Liver (tissue), 9 donors: ENCODE results near the gene SRC. TPM values are rescaled to one million over a fixed set of nuclear protein-coding genes. Genes with fewer than 3 reads are reported as not detected.

Source experiments
- DNase-seq: peaks from one replicate; pipeline ENCODE4 v3.0.0-alpha.2; 2017; ENCODE audit warnings: low spot score
- H3K27ac ChIP-seq, 2 donors: one replicate each; pipeline ENCODE4 v1.7.0; 2013; ENCODE audit warnings: inconsistent platforms in 2 of 2, low read length in 2 of 2, control low read depth in 1 of 2, low read depth in 1 of 2, mild to moderate bottlenecking in 1 of 2
- H3K27me3 ChIP-seq, 4 donors: one replicate each; pipeline versions ENCODE4 v1.6.1 to v1.7.0; 2013; ENCODE audit warnings: low read length in 3 of 4, inconsistent platforms in 1 of 4, mild to moderate bottlenecking in 1 of 4, moderate library complexity in 1 of 4; ENCODE audit not compliant: control insufficient read depth in 4 of 4, insufficient read depth in 4 of 4
- H3K36me3 ChIP-seq, 4 donors: one replicate each; pipeline versions ENCODE4 v1.6.1 to v1.7.0; 2013; ENCODE audit warnings: low read length in 3 of 4, mild to moderate bottlenecking in 3 of 4, low read depth in 1 of 4, moderate library complexity in 1 of 4; ENCODE audit not compliant: control insufficient read depth in 4 of 4, insufficient read depth in 3 of 4
- H3K4me1 ChIP-seq, 4 donors: one replicate each; pipeline versions ENCODE4 v1.6.1 to v1.7.0; 2013; ENCODE audit warnings: low read length in 3 of 4, mild to moderate bottlenecking in 3 of 4, moderate library complexity in 1 of 4; ENCODE audit not compliant: control insufficient read depth in 4 of 4, insufficient read depth in 4 of 4
- H3K4me3 ChIP-seq, 3 donors: one replicate each; pipeline versions ENCODE4 v1.6.1 to v1.7.0; 2013; ENCODE audit warnings: low read length in 3 of 3, control low read depth in 1 of 3, low read depth in 1 of 3, mild to moderate bottlenecking in 1 of 3
- H3K9ac ChIP-seq, 2 donors: one replicate each; pipeline ENCODE4 v1.7.0; 2013; ENCODE audit warnings: low read length in 2 of 2, mild to moderate bottlenecking in 2 of 2, moderate library complexity in 2 of 2, control low read depth in 1 of 2, low read depth in 1 of 2
- H3K9me3 ChIP-seq, 4 donors: one replicate each; pipeline versions ENCODE4 v1.6.1 to v1.7.0; 2013; ENCODE audit warnings: low read length in 3 of 4; ENCODE audit not compliant: control insufficient read depth in 4 of 4
- CTCF ChIP-seq: fragments of 150-350 bp; IDR thresholded peaks from 2 replicates; pipeline ENCODE4 v1.5.1; 2017; ENCODE audit warnings: improper control_type of control experiment, low read depth, low read length; ENCODE audit not compliant: missing input control
- EGR1 ChIP-seq, 2 donors: IDR thresholded peaks; 2 replicates each; pipeline ENCODE4 v1.6.1; 2016 to 2018; ENCODE audit warnings: antibody characterized with exemption in 2 of 2, low read depth in 2 of 2
- FOXA1 ChIP-seq: IDR thresholded peaks from 2 replicates; pipeline ENCODE4 v1.6.1; 2016; ENCODE audit warnings: antibody characterized with exemption
- FOXA2 ChIP-seq: IDR thresholded peaks from 2 replicates; pipeline ENCODE4 v1.6.1; 2016; ENCODE audit warnings: antibody characterized with exemption
- GABPA ChIP-seq, 2 donors: IDR thresholded peaks in 1 of 2; conservative IDR thresholded peaks in 1 of 2; 2 replicates each; pipeline ENCODE4 v1.6.1; 2016; ENCODE audit warnings: antibody characterized with exemption in 2 of 2, mild to moderate bottlenecking in 1 of 2, moderate library complexity in 1 of 2
- HNF4A ChIP-seq, 2 donors: conservative IDR thresholded peaks; 2 replicates each; pipeline ENCODE4 v1.6.1; 2016; ENCODE audit warnings: antibody characterized with exemption in 2 of 2, mild to moderate bottlenecking in 2 of 2
- HNF4G ChIP-seq: IDR thresholded peaks from 2 replicates; pipeline ENCODE4 v1.6.1; 2016; ENCODE audit warnings: antibody characterized with exemption
- NR2F2 ChIP-seq: IDR thresholded peaks from 2 replicates; pipeline ENCODE4 v1.6.1; 2016; ENCODE audit warnings: antibody characterized with exemption
- RAD21 ChIP-seq, 2 donors: IDR thresholded peaks; 2 replicates each; pipeline ENCODE4 v1.6.1; 2016; ENCODE audit warnings: antibody characterized with exemption in 2 of 2, mild to moderate bottlenecking in 2 of 2
- REST ChIP-seq: IDR thresholded peaks from 2 replicates; pipeline ENCODE4 v1.6.1; 2016; ENCODE audit warnings: antibody characterized with exemption, mild to moderate bottlenecking
- RXRA ChIP-seq, 2 donors: IDR thresholded peaks; 2 replicates each; pipeline ENCODE4 v1.6.1; 2017 to 2018; ENCODE audit warnings: antibody characterized with exemption in 2 of 2, mild to moderate bottlenecking in 1 of 2
- SP1 ChIP-seq: IDR thresholded peaks from 2 replicates; pipeline ENCODE4 v1.6.1; 2018; ENCODE audit warnings: antibody characterized with exemption, mild to moderate bottlenecking
- TAF1 ChIP-seq: conservative IDR thresholded peaks from 2 replicates; pipeline ENCODE4 v1.6.1; 2016; ENCODE audit warnings: antibody characterized with exemption, mild to moderate bottlenecking
- WGBS: extraction: QIAGEN DNeasy Blood & Tissue Kit; methylation state at CpG from one replicate; pipeline ENCODE4 v1.1.7; 2013; 5-methylcytosine and 5-hydroxymethylcytosine counted together
- polyA plus RNA-seq, 2 donors: library from polyadenylated mRNA; stranded (reverse) in 1 of 2; unstranded in 1 of 2; fragments of 200-250 nt in 1 of 2; fragments of >200 nt in 1 of 2; fragmentation: Nextera tagmentation in 1 of 2; extraction: Ambion mirVana in 1 of 2; gene quantifications; one replicate each; pipeline versions ENCODE4 v1.2.1 to v1.2.3, GENCODE V29; 2013 to 2015
- total RNA-seq, 2 donors: library from RNA; depleted of rRNA; stranded (reverse); fragments of >200 nt; gene quantifications; one replicate each; pipeline ENCODE4 v1.2.3, GENCODE V29; 2014
- TF ChIP-seq, protein P1 (sequence below): IDR thresholded peaks from 2 replicates; pipeline ENCODE4 v1.6.1; 2016; ENCODE audit warnings: antibody characterized with exemption
- TF ChIP-seq, protein P2 (sequence below): IDR thresholded peaks from 2 replicates; pipeline ENCODE4 v1.6.1; 2016; ENCODE audit warnings: antibody characterized with exemption
- TF ChIP-seq, protein P3 (sequence below): IDR thresholded peaks from 2 replicates; pipeline ENCODE4 v1.6.1; 2016; ENCODE audit warnings: antibody characterized with exemption
- donor health status: healthy.
- donor health status: healthy.
- donor health status: healthy.
- donor health status: healthy.
- donor health status: healthy.

Gene SRC
- total and polyA plus RNA-seq, 4 donors = 3.3 to 21.2 (median 5.4) TPM

DNA sequence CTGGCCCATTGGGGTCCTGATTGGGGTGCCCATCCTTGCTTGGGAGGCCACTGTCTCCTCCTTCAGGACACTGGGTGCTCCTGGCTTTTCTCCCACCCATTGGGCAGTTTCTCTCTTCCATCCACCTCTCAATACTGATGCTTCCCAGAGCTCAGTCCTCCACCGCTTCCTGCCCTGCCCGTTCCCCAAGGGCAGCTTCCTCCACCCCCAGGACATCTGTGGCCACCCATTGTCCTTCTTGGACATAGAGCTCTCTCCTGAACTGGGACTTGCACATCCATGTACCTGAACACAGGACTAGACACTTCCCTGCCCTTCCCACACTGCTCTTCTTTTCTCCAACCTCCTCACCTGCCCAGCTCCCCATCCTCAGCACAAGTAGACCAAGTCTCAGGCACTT, 105.7 kb downstream of the SRC start:
- TF ChIP-seq EGR1 (IDR thresholded peaks at IDR 0.05; ENCODE audit: low read depth in 2 of 2) (no peak), RAD21 (IDR thresholded peaks at IDR 0.05) (no peak), GABPA (IDR thresholded peaks at IDR 0.05 in 1 of 2, conservative IDR thresholded peaks at IDR 0.05 in 1 of 2) (no peak), RXRA (IDR thresholded peaks at IDR 0.05) (no peak), FOXA2 (no peak), TAF1 (no peak), NR2F2 (no peak), HNF4A (conservative IDR thresholded peaks at IDR 0.05) (no peak), HNF4G (no peak), SP1 (no peak), REST (no peak), FOXA1 (no peak), CTCF (no peak)
- TF ChIP-seq, protein P1, sequence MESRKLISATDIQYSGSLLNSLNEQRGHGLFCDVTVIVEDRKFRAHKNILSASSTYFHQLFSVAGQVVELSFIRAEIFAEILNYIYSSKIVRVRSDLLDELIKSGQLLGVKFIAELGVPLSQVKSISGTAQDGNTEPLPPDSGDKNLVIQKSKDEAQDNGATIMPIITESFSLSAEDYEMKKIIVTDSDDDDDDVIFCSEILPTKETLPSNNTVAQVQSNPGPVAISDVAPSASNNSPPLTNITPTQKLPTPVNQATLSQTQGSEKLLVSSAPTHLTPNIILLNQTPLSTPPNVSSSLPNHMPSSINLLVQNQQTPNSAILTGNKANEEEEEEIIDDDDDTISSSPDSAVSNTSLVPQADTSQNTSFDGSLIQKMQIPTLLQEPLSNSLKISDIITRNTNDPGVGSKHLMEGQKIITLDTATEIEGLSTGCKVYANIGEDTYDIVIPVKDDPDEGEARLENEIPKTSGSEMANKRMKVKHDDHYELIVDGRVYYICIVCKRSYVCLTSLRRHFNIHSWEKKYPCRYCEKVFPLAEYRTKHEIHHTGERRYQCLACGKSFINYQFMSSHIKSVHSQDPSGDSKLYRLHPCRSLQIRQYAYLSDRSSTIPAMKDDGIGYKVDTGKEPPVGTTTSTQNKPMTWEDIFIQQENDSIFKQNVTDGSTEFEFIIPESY = no peak
- TF ChIP-seq, protein P2, sequence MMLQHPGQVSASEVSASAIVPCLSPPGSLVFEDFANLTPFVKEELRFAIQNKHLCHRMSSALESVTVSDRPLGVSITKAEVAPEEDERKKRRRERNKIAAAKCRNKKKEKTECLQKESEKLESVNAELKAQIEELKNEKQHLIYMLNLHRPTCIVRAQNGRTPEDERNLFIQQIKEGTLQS = no peak
- TF ChIP-seq, protein P3, sequence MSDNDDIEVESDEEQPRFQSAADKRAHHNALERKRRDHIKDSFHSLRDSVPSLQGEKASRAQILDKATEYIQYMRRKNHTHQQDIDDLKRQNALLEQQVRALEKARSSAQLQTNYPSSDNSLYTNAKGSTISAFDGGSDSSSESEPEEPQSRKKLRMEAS = no peak
- no peaks in the 10 kb centered on the region for H3K36me3 ChIP-seq
- WGBS = 91% methylated on average over 2 of the region's 2 CpGs
- DNase-seq = no peak
- no peak overlapping the region for H3K4me3 ChIP-seq
- peaks cover 1 to 6% (median 4%) of the 10 kb centered on the region in 4 donors for H3K9me3 ChIP-seq
- H3K9ac ChIP-seq = no peak overlapping the region
- H3K4me1 ChIP-seq = no peaks in the 10 kb centered on the region
- no peaks in the 10 kb centered on the region for H3K27me3 ChIP-seq
- H3K27ac ChIP-seq = no peak overlapping the region

DNA sequence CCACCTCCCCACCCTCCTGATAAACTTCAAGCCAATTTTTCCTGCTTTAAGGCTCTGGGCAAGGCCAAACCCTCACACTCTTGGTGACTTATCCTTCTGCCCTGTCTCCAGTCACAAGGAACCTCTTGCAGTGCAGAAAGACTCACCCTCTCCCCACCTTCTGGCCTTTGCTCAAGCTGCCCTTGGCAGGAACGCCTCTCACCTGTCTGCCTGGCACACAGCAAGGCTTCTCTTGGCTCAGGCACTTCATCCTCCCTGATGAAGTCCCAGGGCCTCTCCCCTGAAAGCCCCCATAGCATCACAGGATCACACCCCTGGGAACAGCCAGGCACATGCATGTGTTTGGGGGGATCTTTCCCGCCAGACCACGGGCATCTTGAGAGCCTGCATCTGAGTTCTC, 106.3 kb downstream of the SRC start:
- Histone ChIP-seq H3K4me3 (no peak overlapping the region), H3K27me3 (no peaks in the 10 kb centered on the region), H3K9me3 (peaks cover 1 to 6% (median 4%) of the 10 kb centered on the region in 4 donors), H3K4me1 (no peaks in the 10 kb centered on the region), H3K9ac (no peak overlapping the region), H3K36me3 (no peaks in the 10 kb centered on the region), H3K27ac (no peak overlapping the region)
- TF ChIP-seq EGR1 (IDR thresholded peaks at IDR 0.05; ENCODE audit: low read depth in 2 of 2) (no peak), FOXA2 (no peak)
- DNase-seq = no peak
- 63% methylated on average over 3 of the region's 3 CpGs for WGBS
